ENCODE results near the gene GALK2.
"Not testable (repeated sequence)": the region's sequence is repeated elsewhere in the genome, so short reads cannot be mapped to it uniquely, and the experiment has no call there.

GALK2 gene

DNA sequence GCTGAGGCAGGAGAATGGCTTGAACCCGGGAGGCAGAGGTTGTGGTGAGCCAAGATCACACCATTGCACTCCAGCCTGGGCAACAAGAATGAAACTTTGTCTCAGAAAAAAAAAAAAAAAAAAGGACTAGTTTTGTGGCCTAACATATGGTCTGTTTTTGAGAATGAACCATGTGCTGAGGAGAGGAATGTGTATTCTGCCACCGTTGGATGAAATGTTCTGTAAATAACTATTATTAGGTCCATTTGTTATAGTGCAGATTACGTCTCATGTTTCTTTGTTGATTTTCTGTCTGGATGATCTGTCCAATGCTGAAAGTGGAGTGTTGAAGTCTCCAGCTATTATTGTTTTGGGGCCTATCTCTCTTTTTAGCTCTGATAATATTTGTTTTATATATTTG, 13.7 kb downstream of the GALK2 start:
- WGBS, 2 donors (ENCODE audit: extremely low coverage in 2 of 2, insufficient read length in 2 of 2, insufficient replicate concordance in 1 of 2), result no CpG with 5 or more reads among the region's 3 CpGs
- not testable (repeated sequence) for H2BK12ac ChIP-seq (ENCODE audit: low read length); H3K4me1 ChIP-seq (ENCODE audit: control insufficient read depth in 2 of 2, insufficient read depth in 1 of 2, low read depth in 1 of 2, low read length in 2 of 2); H3K36me3 ChIP-seq (replicated peaks in 1 of 2; ENCODE audit: control insufficient read depth in 2 of 2, insufficient read depth in 2 of 2, low read length in 2 of 2); H3K23ac ChIP-seq (ENCODE audit: low read depth, low read length, poor library complexity); H3K14ac ChIP-seq (ENCODE audit: low read length); H2AK5ac ChIP-seq (ENCODE audit: low read depth, low read length); H3K79me1 ChIP-seq (ENCODE audit: low read depth, low read length); H2BK120ac ChIP-seq (ENCODE audit: low read depth, low read length); H2AFZ ChIP-seq (ENCODE audit: low read length); H3K9ac ChIP-seq (ENCODE audit: low read depth, low read length, poor library complexity); H4K91ac ChIP-seq (ENCODE audit: low read depth, low read length, poor library complexity); H4K8ac ChIP-seq (ENCODE audit: low read depth, low read length); H3K27me3 ChIP-seq (ENCODE audit: control insufficient read depth in 3 of 3, insufficient read depth in 3 of 3, low read depth in 1 of 3, low read length in 3 of 3); DNase-seq (ENCODE audit: low spot score); H3K9me3 ChIP-seq (replicated peaks in 1 of 2; ENCODE audit: control insufficient read depth in 2 of 2, insufficient read depth in 1 of 2, low read depth in 1 of 2, low read length in 2 of 2); H3K4me2 ChIP-seq (ENCODE audit: insufficient read depth, low read length, poor library complexity, severe bottlenecking); H3K4ac ChIP-seq (ENCODE audit: low read length); H2BK5ac ChIP-seq (ENCODE audit: low read length); H3K18ac ChIP-seq (ENCODE audit: low read length); H2BK15ac ChIP-seq (ENCODE audit: low read length); H3K27ac ChIP-seq (replicated peaks; ENCODE audit: low read length); H3K4me3 ChIP-seq (ENCODE audit: low read length in 2 of 2)

DNA sequence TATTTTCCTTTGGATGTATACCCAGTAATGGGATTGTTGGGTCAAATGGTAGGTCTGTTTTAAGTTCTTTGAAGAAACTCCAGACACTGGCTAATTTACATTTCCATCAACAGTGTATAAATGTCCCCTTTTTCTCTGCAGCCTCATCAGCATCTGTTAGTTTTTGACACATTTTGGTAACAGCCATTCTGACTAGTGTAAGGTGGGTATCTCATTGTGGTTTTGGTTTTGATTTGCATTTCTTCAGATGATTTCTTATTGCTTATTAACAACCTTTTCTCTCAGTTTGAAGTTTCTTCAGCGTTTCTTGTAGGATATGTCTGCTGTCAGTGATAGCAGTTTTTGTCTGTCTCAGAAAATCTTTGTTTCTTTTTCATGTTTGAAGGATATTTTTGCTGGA, 15.4 kb downstream of the GALK2 start:
- Histone ChIP-seq H3K9me3 (replicated peaks in 1 of 2; ENCODE audit: control insufficient read depth in 2 of 2, insufficient read depth in 1 of 2, low read depth in 1 of 2, low read length in 2 of 2) (peaks cover 0 to 3% of the 10 kb centered on the region in 2 donors), H3K9ac (ENCODE audit: low read depth, low read length, poor library complexity) (no peak overlapping the region), H3K79me1 (ENCODE audit: low read depth, low read length) (no peaks in the 10 kb centered on the region), H3K4me3 (ENCODE audit: low read length in 2 of 2) (no peak overlapping the region), H3K27ac (replicated peaks; ENCODE audit: low read length) (no peak overlapping the region), H2AK5ac (ENCODE audit: low read depth, low read length) (no peak overlapping the region), H4K91ac (ENCODE audit: low read depth, low read length, poor library complexity) (no peak overlapping the region), H3K4me1 (ENCODE audit: control insufficient read depth in 2 of 2, insufficient read depth in 1 of 2, low read depth in 1 of 2, low read length in 2 of 2) (no peaks in the 10 kb centered on the region), H3K4ac (ENCODE audit: low read length) (no peak overlapping the region), H3K36me3 (replicated peaks in 1 of 2; ENCODE audit: control insufficient read depth in 2 of 2, insufficient read depth in 2 of 2, low read length in 2 of 2) (no peaks in the 10 kb centered on the region), H2BK5ac (ENCODE audit: low read length) (no peak overlapping the region), H3K18ac (ENCODE audit: low read length) (no peak overlapping the region), H2BK120ac (ENCODE audit: low read depth, low read length) (no peak overlapping the region), H2BK12ac (ENCODE audit: low read length) (no peak overlapping the region), H2BK15ac (ENCODE audit: low read length) (no peak overlapping the region), H3K23ac (ENCODE audit: low read depth, low read length, poor library complexity) (no peak overlapping the region), H3K4me2 (ENCODE audit: insufficient read depth, low read length, poor library complexity, severe bottlenecking) (no peak overlapping the region), H3K27me3 (ENCODE audit: control insufficient read depth in 3 of 3, insufficient read depth in 3 of 3, low read depth in 1 of 3, low read length in 3 of 3) (no peaks in the 10 kb centered on the region), H4K8ac (ENCODE audit: low read depth, low read length) (no peak overlapping the region), H2AFZ (ENCODE audit: low read length) (no peak overlapping the region), H3K14ac (ENCODE audit: low read length) (no peak overlapping the region)
- WGBS, 2 donors (ENCODE audit: extremely low coverage in 2 of 2, insufficient read length in 2 of 2, insufficient replicate concordance in 1 of 2), result no CpG with 5 or more reads among the region's 1 CpG
- DNase-seq (ENCODE audit: low spot score), result no peak

DNA sequence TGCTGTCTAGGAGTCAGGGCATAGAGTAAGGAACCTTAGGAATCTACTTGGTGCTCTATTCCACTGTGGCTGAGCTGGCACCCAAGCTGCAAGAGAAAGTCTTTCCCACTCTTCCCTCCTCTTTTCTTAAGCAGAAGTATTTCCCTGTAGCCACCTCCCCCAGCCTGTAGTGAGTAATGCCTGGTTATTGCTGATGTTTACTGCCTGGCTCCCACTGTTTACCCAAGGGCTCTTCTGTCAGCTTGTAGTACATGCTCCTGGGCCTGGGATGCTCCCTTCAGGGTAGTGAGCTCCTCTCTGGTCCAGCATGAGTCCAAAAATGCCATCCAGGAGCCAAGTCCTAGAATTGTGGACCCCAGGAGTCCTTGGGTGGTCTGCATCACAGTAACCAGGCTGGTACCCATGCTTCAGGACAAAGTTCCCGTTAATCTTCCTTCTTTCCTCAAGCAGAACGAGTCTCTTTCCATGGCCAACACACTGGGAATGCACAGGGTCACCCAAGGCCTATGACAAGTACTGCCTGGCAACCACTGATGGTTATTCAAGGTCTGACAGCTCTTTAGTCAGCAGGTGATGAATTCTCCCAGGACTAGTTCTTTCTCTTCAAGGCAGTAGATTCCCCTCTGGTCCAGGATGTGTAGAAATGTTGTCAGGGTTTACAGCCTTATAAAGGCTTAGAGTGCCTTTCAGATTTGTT, 17.6 kb downstream of the GALK2 start:
- no peak overlapping the region for H2BK12ac ChIP-seq (ENCODE audit: low read length)
- no peaks in the 10 kb centered on the region for H3K79me1 ChIP-seq (ENCODE audit: low read depth, low read length)
- WGBS, 2 donors (ENCODE audit: extremely low coverage in 2 of 2, insufficient read length in 2 of 2, insufficient replicate concordance in 1 of 2), result no CpG with 5 or more reads among the region's 2 CpGs
- H3K4me3 ChIP-seq (ENCODE audit: low read length in 2 of 2), result no peak overlapping the region
- no peaks in the 10 kb centered on the region for H3K36me3 ChIP-seq (replicated peaks in 1 of 2; ENCODE audit: control insufficient read depth in 2 of 2, insufficient read depth in 2 of 2, low read length in 2 of 2)
- no peak overlapping the region for H3K14ac ChIP-seq (ENCODE audit: low read length)
- no peak overlapping the region for H2BK120ac ChIP-seq (ENCODE audit: low read depth, low read length)
- no peak overlapping the region for H2AFZ ChIP-seq (ENCODE audit: low read length)
- no peak overlapping the region for H2BK15ac ChIP-seq (ENCODE audit: low read length)
- no peak overlapping the region for H2AK5ac ChIP-seq (ENCODE audit: low read depth, low read length)
- H3K9ac ChIP-seq (ENCODE audit: low read depth, low read length, poor library complexity), result no peak overlapping the region
- H3K27me3 ChIP-seq (ENCODE audit: control insufficient read depth in 3 of 3, insufficient read depth in 3 of 3, low read depth in 1 of 3, low read length in 3 of 3), result no peaks in the 10 kb centered on the region
- no peak overlapping the region for H4K91ac ChIP-seq (ENCODE audit: low read depth, low read length, poor library complexity)
- no peaks in the 10 kb centered on the region for H3K9me3 ChIP-seq (replicated peaks in 1 of 2; ENCODE audit: control insufficient read depth in 2 of 2, insufficient read depth in 1 of 2, low read depth in 1 of 2, low read length in 2 of 2)
- H4K8ac ChIP-seq (ENCODE audit: low read depth, low read length), result no peak overlapping the region
- H3K4me1 ChIP-seq (ENCODE audit: control insufficient read depth in 2 of 2, insufficient read depth in 1 of 2, low read depth in 1 of 2, low read length in 2 of 2), result no peaks in the 10 kb centered on the region
- no peak overlapping the region for H3K4me2 ChIP-seq (ENCODE audit: insufficient read depth, low read length, poor library complexity, severe bottlenecking)
- no peak overlapping the region for H3K18ac ChIP-seq (ENCODE audit: low read length)
- H3K4ac ChIP-seq (ENCODE audit: low read length), result no peak overlapping the region
- H3K27ac ChIP-seq (replicated peaks; ENCODE audit: low read length), result no peak overlapping the region
- no peak overlapping the region for H2BK5ac ChIP-seq (ENCODE audit: low read length)
- no peak for DNase-seq (ENCODE audit: low spot score)
- no peak overlapping the region for H3K23ac ChIP-seq (ENCODE audit: low read depth, low read length, poor library complexity)

DNA sequence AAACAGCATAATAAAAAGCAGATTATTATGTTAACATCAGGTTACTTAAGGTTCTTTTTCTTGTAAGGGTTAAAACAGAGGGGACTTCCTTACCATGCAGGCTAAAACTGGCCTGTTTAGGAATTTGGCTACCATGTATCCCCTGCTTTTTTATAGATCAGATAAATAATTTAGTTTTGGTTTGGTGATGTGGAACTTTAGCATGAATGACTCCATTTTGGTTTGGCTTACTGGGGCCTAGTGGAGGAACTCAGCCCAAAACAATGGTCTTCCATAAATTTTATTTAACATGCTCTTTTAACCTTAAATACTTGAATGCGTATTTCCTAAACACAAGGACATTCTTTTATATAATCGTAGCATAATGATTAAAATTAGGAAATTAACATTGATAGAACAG, 18.9 kb downstream of the GALK2 start:
- no peak for DNase-seq (ENCODE audit: low spot score)
- H4K8ac ChIP-seq (ENCODE audit: low read depth, low read length), result no peak overlapping the region
- H3K4me1 ChIP-seq (ENCODE audit: control insufficient read depth in 2 of 2, insufficient read depth in 1 of 2, low read depth in 1 of 2, low read length in 2 of 2), result no peaks in the 10 kb centered on the region
- H3K23ac ChIP-seq (ENCODE audit: low read depth, low read length, poor library complexity), result no peak overlapping the region
- no peak overlapping the region for H3K9ac ChIP-seq (ENCODE audit: low read depth, low read length, poor library complexity)
- no peak overlapping the region for H2BK12ac ChIP-seq (ENCODE audit: low read length)
- no peaks in the 10 kb centered on the region for H3K79me1 ChIP-seq (ENCODE audit: low read depth, low read length)
- no peaks in the 10 kb centered on the region for H3K27me3 ChIP-seq (ENCODE audit: control insufficient read depth in 3 of 3, insufficient read depth in 3 of 3, low read depth in 1 of 3, low read length in 3 of 3)
- H2BK120ac ChIP-seq (ENCODE audit: low read depth, low read length), result no peak overlapping the region
- no peak overlapping the region for H2AFZ ChIP-seq (ENCODE audit: low read length)
- H3K4ac ChIP-seq (ENCODE audit: low read length), result no peak overlapping the region
- no peak overlapping the region for H2BK15ac ChIP-seq (ENCODE audit: low read length)
- no peaks in the 10 kb centered on the region for H3K36me3 ChIP-seq (replicated peaks in 1 of 2; ENCODE audit: control insufficient read depth in 2 of 2, insufficient read depth in 2 of 2, low read length in 2 of 2)
- H3K9me3 ChIP-seq (replicated peaks in 1 of 2; ENCODE audit: control insufficient read depth in 2 of 2, insufficient read depth in 1 of 2, low read depth in 1 of 2, low read length in 2 of 2), result no peaks in the 10 kb centered on the region
- no peak overlapping the region for H2AK5ac ChIP-seq (ENCODE audit: low read depth, low read length)
- no peak overlapping the region for H3K4me3 ChIP-seq (ENCODE audit: low read length in 2 of 2)
- H4K91ac ChIP-seq (ENCODE audit: low read depth, low read length, poor library complexity), result no peak overlapping the region
- no peak overlapping the region for H2BK5ac ChIP-seq (ENCODE audit: low read length)
- H3K14ac ChIP-seq (ENCODE audit: low read length), result no peak overlapping the region
- H3K4me2 ChIP-seq (ENCODE audit: insufficient read depth, low read length, poor library complexity, severe bottlenecking), result no peak overlapping the region
- H3K18ac ChIP-seq (ENCODE audit: low read length), result no peak overlapping the region
- no peak overlapping the region for H3K27ac ChIP-seq (replicated peaks; ENCODE audit: low read length)
- WGBS, 2 donors (ENCODE audit: extremely low coverage in 2 of 2, insufficient read length in 2 of 2, insufficient replicate concordance in 1 of 2), result no CpG with 5 or more reads among the region's 2 CpGs
